Measurements from ENCODE around the gene PLSCR1. TPM values are rescaled to one million over a fixed set of nuclear protein-coding genes. Genes with fewer than 3 reads are reported as not detected.
A peak's percentile ranks its signal among the peaks of the same experiment; 100 is the strongest.

The PLSCR1 gene
- polyA plus RNA-seq, 3 donors, result 103 to 221 (median 127) TPM

DNA sequence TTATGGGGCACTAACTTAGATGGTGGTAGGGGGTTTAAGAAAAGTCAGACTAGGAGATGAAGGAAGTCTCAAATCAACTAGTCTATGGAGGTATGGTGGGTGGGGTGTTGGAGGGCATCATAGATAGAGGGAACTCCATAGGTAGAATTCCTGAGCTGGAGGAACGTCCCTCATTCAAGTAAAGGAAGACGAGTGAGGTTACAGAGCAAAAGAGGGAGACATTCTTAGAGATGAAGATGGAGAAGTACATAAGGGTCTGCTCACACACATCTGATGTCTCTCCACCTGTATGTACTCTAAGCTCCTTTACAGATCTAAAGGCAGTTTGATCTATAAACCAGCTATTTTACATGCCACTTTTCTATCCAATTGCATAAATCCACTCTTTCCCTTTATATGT, 1.4 kb downstream of the PLSCR1 start:
- no peak overlapping the region for H2AFZ ChIP-seq (ENCODE audit: insufficient read depth, low read depth, low read length, poor library complexity, severe bottlenecking)
- peaks cover 48 to 50% of the 10 kb centered on the region in 2 donors for H3K4me1 ChIP-seq (ENCODE audit: control insufficient read depth in 1 of 2, insufficient read depth in 2 of 2, low read length in 2 of 2)
- TF ChIP-seq, protein P1, sequence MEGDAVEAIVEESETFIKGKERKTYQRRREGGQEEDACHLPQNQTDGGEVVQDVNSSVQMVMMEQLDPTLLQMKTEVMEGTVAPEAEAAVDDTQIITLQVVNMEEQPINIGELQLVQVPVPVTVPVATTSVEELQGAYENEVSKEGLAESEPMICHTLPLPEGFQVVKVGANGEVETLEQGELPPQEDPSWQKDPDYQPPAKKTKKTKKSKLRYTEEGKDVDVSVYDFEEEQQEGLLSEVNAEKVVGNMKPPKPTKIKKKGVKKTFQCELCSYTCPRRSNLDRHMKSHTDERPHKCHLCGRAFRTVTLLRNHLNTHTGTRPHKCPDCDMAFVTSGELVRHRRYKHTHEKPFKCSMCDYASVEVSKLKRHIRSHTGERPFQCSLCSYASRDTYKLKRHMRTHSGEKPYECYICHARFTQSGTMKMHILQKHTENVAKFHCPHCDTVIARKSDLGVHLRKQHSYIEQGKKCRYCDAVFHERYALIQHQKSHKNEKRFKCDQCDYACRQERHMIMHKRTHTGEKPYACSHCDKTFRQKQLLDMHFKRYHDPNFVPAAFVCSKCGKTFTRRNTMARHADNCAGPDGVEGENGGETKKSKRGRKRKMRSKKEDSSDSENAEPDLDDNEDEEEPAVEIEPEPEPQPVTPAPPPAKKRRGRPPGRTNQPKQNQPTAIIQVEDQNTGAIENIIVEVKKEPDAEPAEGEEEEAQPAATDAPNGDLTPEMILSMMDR (IDR thresholded peaks at IDR 0.05), result no peak
- intact Hi-C loops (cut with micrococcal nuclease), result no loop called here
- peaks cover 21% of the 10 kb centered on the region for H4K20me1 ChIP-seq (ENCODE audit: insufficient read depth, low read length)
- H3K9me3 ChIP-seq (replicated peaks in 1 of 2; ENCODE audit: control insufficient read depth in 1 of 2, insufficient read depth in 1 of 2, low read length in 2 of 2), result no peaks in the 10 kb centered on the region
- peaks cover 63% of the 10 kb centered on the region for H3K79me2 ChIP-seq (ENCODE audit: insufficient read depth, low read length)
- H3K36me3 ChIP-seq (replicated peaks in 1 of 2; ENCODE audit: control insufficient read depth in 1 of 2, insufficient read depth in 2 of 2, low read length in 2 of 2), result peaks cover 0 to 6% of the 10 kb centered on the region in 2 donors
- Mint-ChIP-seq H3K4me3 (peak overlapping the region; percentile 93 to 99), H3K9me3 (no peaks in the 10 kb centered on the region), H3K27ac (peak overlapping the region; percentile 95 to 99 (median 97)), H3K27me3 (ENCODE audit: low read depth in 3 of 3) (peaks cover 0 to 2% (median 0%) of the 10 kb centered on the region in 3 donors), H3K4me1 (peaks cover 48% of the 10 kb centered on the region), H3K36me3 (peaks cover 19 to 33% of the 10 kb centered on the region in 2 donors)
- WGBS (ENCODE audit: insufficient coverage), result 0% methylated on average over 1 of the region's 2 CpGs
- H3K27ac ChIP-seq (ENCODE audit: low read depth in 1 of 2, low read length in 2 of 2), result peak overlapping the region in 1 of 2 donors; percentile 93
- H3K9ac ChIP-seq (ENCODE audit: insufficient read depth, low read length, poor library complexity, severe bottlenecking), result peak overlapping the region; percentile 93
- peak overlapping the region; percentile 89 for H3K4me2 ChIP-seq (replicated peaks; ENCODE audit: extremely low read depth, low read length, poor library complexity, severe bottlenecking)
- no peak for DNase-seq
- H3K27me3 ChIP-seq (ENCODE audit: control insufficient read depth in 2 of 2, insufficient read depth in 2 of 2, low read length in 2 of 2), result no peaks in the 10 kb centered on the region
- H3K4me3 ChIP-seq (replicated peaks in 1 of 3; ENCODE audit: low read depth in 2 of 3, low read length in 3 of 3), result peak overlapping the region; percentile 62 to 95 (median 93)

DNA sequence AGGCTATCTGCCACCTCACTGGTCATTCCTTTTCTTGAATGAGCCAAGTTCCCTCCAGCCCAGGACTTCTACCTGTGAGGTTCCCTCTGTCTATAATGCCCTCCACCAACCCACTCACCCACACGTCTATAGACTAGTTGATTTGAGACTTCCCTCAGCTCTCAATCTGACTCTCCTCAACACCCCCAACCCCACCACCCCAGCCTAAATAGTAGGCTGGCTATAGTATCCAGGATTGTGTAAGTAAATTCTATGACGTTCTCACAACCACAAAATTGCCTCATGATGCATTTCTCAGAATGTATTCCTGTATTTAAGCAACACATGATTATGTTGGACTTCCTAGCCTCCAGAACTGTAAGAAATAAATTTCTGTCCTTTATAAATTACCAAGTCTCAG, 2.2 kb downstream of the PLSCR1 start:
- H3K27me3 Mint-ChIP-seq (ENCODE audit: low read depth in 3 of 3), result peaks cover 0 to 2% (median under 1%) of the 10 kb centered on the region in 3 donors
- H3K4me3 Mint-ChIP-seq, result peak overlapping the region; percentile 93 to 99
- Histone ChIP-seq H4K20me1 (ENCODE audit: insufficient read depth, low read length) (peaks cover 29% of the 10 kb centered on the region), H3K79me2 (ENCODE audit: insufficient read depth, low read length) (peaks cover 71% of the 10 kb centered on the region), H3K36me3 (replicated peaks in 1 of 2; ENCODE audit: control insufficient read depth in 1 of 2, insufficient read depth in 2 of 2, low read length in 2 of 2) (peaks cover 5 to 14% of the 10 kb centered on the region in 2 donors), H3K27ac (ENCODE audit: low read depth in 1 of 2, low read length in 2 of 2) (peak overlapping the region in 1 of 2 donors; percentile 93), H3K9ac (ENCODE audit: insufficient read depth, low read length, poor library complexity, severe bottlenecking) (no peak overlapping the region), H3K4me2 (replicated peaks; ENCODE audit: extremely low read depth, low read length, poor library complexity, severe bottlenecking) (peak overlapping the region; percentile 89), H3K4me3 (replicated peaks in 1 of 3; ENCODE audit: low read depth in 2 of 3, low read length in 3 of 3) (peak overlapping the region; percentile 62 to 95 (median 93)), H3K9me3 (replicated peaks in 1 of 2; ENCODE audit: control insufficient read depth in 1 of 2, insufficient read depth in 1 of 2, low read length in 2 of 2) (no peaks in the 10 kb centered on the region), H3K4me1 (ENCODE audit: control insufficient read depth in 1 of 2, insufficient read depth in 2 of 2, low read length in 2 of 2) (peaks cover 48 to 50% of the 10 kb centered on the region in 2 donors), H3K27me3 (ENCODE audit: control insufficient read depth in 2 of 2, insufficient read depth in 2 of 2, low read length in 2 of 2) (no peaks in the 10 kb centered on the region), H2AFZ (ENCODE audit: insufficient read depth, low read depth, low read length, poor library complexity, severe bottlenecking) (no peak overlapping the region)
- TF ChIP-seq, protein P1 (IDR thresholded peaks at IDR 0.05), result no peak
- no peaks in the 10 kb centered on the region for H3K9me3 Mint-ChIP-seq
- H3K4me1 Mint-ChIP-seq, result peaks cover 53% of the 10 kb centered on the region
- intact Hi-C loops (cut with micrococcal nuclease), result no loop called here
- peak; percentile 77 to 94 (median 88) for DNase-seq
- H3K27ac Mint-ChIP-seq, result peak overlapping the region; percentile 91 to 99 (median 95)
- no CpG with 5 or more reads among the region's 2 CpGs for WGBS (ENCODE audit: insufficient coverage)
- peaks cover 24 to 41% of the 10 kb centered on the region in 2 donors for H3K36me3 Mint-ChIP-seq
